ENCODE data around the gene ADAMTS15. TPM values are rescaled to one million over a fixed set of nuclear protein-coding genes. Genes with fewer than 3 reads are reported as not detected.

Gene ADAMTS15
- total RNA-seq, 1 donor from 2014 or later: 22.0 TPM

GRCh38 chr11:130454491-130455252 is 6.2 kb downstream of the ADAMTS15 start:
- H3K4me3 Mint-ChIP-seq: peak overlapping the region; percentile 15
- H3K9me3 Mint-ChIP-seq: no peaks in the 10 kb centered on the region
- no peak overlapping the region for H3K27ac Mint-ChIP-seq
- peaks cover 13% of the 10 kb centered on the region for H3K36me3 Mint-ChIP-seq
- no peak for DNase-seq (ENCODE audit: extremely low spot score, unreplicated experiment)
- H3K4me1 Mint-ChIP-seq (ENCODE audit: unreplicated experiment): peaks cover 34% of the 10 kb centered on the region
- H3K27me3 Mint-ChIP-seq: peaks cover 33% of the 10 kb centered on the region
- no peak for TF ChIP-seq CTCF (conservative IDR thresholded peaks at IDR 0.05)

DNA sequence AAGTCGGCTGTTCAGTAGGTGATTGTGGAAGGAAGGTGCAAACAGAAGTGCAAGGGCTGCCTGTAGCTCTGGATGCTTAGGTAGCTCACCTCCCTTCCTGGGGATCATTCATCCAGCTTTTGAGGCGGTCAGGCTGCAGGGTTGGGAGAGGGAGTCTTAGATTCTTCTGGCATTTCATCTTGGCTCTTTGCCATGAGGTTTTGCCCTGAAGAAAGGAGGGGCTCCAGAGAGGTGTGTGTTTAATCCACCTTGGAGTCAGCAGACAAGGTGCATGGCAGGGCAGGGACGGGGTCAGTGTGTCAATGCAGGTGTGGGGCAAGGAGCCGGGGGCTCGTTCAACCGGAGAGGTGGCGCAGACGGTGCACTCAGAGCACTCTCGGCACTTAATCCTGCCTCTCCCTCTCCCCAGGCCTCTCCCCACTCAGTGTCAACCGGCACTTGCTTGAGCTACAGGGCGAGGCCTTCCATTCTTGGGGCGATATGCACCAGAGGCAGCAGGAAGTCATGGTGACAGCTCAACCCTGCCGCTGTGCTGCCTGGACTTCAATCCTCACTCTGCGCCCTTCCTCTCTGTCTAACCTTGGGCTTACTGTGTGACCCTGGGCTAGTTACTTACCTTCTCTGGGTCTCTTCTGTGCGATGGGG is 7.2 kb downstream of the ADAMTS15 start:
- no peak for TF ChIP-seq CTCF (conservative IDR thresholded peaks at IDR 0.05)
- H3K4me1 Mint-ChIP-seq (ENCODE audit: unreplicated experiment): peaks cover 34% of the 10 kb centered on the region
- peaks cover 10% of the 10 kb centered on the region for H3K36me3 Mint-ChIP-seq
- H3K4me3 Mint-ChIP-seq: no peak overlapping the region
- peaks cover 26% of the 10 kb centered on the region for H3K27me3 Mint-ChIP-seq
- no peaks in the 10 kb centered on the region for H3K9me3 Mint-ChIP-seq
- H3K27ac Mint-ChIP-seq: no peak overlapping the region
- DNase-seq (ENCODE audit: extremely low spot score, unreplicated experiment): no peak

- no peak overlapping the region for H3K4me3 Mint-ChIP-seq
- H3K27me3 Mint-ChIP-seq: peaks cover 19% of the 10 kb centered on the region
- H3K27ac Mint-ChIP-seq: no peak overlapping the region
- DNase-seq (ENCODE audit: extremely low spot score, unreplicated experiment): no peak
- no peaks in the 10 kb centered on the region for H3K9me3 Mint-ChIP-seq
- no peak for TF ChIP-seq CTCF (conservative IDR thresholded peaks at IDR 0.05)
- H3K4me1 Mint-ChIP-seq (ENCODE audit: unreplicated experiment): peaks cover 34% of the 10 kb centered on the region
- H3K36me3 Mint-ChIP-seq: peaks cover 10% of the 10 kb centered on the region
Measured at GRCh38 chr11:130456286-130456685, 7.8 kb downstream of the ADAMTS15 start.

DNA sequence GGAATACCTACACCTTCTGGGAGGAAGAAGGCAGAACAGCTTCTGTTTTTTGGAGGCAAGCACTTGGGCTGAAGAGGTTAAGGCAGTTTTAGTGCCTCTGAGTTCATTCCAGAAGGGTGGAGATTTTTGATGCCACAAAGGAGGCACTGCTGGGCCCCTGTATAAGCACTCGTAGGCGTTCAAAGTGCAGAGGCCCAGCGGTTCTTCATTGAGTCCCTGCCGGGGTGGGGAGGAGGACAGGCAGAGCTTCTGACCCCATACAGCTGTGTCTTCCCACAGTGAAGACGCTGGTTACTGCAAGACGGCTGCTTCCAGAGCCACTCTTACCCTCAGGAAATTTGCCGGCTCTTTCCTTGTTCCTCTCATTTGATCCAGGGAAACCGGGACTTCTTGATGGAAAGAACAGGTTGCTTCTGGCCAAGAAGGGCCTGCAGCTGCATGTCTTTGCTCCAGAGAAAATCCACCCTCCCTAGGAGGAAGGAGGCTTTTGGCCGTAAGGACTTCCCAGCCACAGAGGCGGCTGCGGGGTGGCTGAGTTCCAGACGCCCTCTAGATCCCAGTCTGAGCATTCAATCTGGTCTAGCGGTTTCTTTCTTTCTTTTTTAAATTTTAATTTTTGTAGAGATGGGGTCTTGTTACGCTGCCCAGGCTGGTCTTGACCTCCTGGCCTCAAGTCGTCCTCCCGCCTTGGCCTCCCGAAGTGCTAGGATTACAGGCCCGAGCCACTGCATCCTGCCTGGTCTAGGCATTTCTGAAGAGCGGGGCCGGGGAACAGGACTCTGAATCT is 9.4 kb downstream of the ADAMTS15 start:
- no peak overlapping the region for H3K27ac Mint-ChIP-seq
- DNase-seq (ENCODE audit: extremely low spot score, unreplicated experiment): no peak
- H3K36me3 Mint-ChIP-seq: peaks cover 5% of the 10 kb centered on the region
- H3K4me1 Mint-ChIP-seq (ENCODE audit: unreplicated experiment): peaks cover 27% of the 10 kb centered on the region
- H3K9me3 Mint-ChIP-seq: no peaks in the 10 kb centered on the region
- no peak for TF ChIP-seq CTCF (conservative IDR thresholded peaks at IDR 0.05)
- H3K4me3 Mint-ChIP-seq: no peak overlapping the region
- H3K27me3 Mint-ChIP-seq: peaks cover 7% of the 10 kb centered on the region

DNA sequence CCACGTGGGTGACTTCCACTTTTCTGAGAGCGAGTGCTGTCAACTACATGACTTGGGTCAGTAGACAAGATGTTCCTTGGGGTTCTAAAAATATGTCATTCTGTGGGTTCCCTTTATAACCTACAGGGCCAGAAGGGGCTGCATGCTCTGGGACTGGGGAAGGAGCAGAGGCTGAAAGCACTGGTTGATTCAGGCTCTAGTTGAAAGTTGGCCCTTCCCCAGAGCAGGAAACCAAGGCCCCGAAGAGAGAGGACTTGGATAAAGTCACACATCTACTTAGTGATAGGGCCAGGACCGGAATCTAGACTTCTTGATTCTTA is 9.9 kb downstream of the ADAMTS15 start:
- Mint-ChIP-seq H3K9me3 (no peaks in the 10 kb centered on the region), H3K36me3 (peaks cover 5% of the 10 kb centered on the region), H3K27ac (no peak overlapping the region), H3K4me3 (no peak overlapping the region), H3K27me3 (peaks cover 7% of the 10 kb centered on the region), H3K4me1 (ENCODE audit: unreplicated experiment) (peaks cover 27% of the 10 kb centered on the region)
- TF ChIP-seq CTCF (conservative IDR thresholded peaks at IDR 0.05): no peak
- DNase-seq (ENCODE audit: extremely low spot score, unreplicated experiment): no peak

Measured in type B pancreatic cell (in vitro differentiated cells).